Stromal cell of bone marrow (primary cell): ENCODE results near the gene FARS2.

Experiments
- DNase-seq: peaks from one replicate; pipeline ENCODE4 v3.0.0-alpha.2; 2012; ENCODE audit warnings: low read depth

Gene FARS2

DNA sequence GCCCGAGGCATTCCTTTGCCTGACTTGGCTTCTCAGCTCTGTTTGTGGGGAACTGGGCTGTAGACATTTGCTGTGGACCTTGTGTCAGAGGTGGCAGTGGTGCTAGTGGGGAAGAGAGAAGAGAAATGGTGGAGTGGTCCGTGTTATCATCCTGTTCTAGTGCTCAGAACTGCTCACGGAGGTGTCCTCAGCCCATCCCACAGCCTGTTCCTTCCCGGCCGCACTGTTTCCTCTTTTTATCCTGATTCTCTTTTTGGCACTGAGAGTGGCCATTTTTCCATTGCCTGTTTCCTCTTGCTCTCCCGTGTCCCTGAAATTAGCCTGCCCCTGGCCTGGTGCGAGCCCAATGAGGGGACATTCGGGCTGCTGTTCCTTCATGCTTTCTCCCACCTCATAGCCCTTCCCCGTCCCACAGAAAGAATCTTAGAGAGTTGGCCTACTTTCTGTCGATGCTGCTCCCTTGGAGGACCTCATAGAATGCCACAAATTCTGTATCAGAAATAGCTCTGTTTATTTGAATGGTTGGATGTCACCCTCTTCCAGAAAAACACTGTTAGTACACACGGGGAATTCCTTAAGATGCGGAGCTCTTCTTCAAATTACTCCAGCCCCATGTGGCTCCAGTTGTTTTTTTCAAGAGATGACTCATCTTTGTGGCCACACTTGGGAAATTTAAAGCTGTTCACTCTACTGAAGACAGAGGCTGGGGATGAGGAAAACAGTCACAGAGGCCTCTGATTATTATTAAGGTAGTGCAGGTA, 26.1 kb downstream of the FARS2 start:
- DNase-seq = peak; percentile 40

GRCh38 chr6:5287966-5288297, 26.6 kb downstream of the FARS2 start:
- DNase-seq = no peak

DNA sequence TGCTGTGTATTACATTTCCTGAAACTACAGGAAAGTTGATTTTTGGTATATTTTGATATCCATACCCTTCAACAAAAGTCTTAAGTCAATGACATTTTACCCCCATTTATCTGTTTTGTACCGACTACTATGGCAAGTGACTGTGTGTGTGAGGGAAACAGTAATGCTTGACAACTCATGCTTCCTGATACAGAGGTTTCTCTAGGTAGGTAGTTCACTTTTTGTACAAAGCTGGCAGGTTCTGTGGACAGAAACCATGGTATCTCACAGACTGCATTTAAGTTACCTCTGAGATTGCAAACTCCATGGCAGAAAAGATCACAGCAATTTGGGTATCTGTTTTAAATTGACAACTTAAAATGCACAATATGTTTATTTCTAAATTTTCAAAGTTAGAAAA, 28.8 kb downstream of the FARS2 start:
- no peak for DNase-seq

- no peak for DNase-seq
Observed at GRCh38 chr6:5290500-5290899, 29.2 kb downstream of the FARS2 start.

DNA sequence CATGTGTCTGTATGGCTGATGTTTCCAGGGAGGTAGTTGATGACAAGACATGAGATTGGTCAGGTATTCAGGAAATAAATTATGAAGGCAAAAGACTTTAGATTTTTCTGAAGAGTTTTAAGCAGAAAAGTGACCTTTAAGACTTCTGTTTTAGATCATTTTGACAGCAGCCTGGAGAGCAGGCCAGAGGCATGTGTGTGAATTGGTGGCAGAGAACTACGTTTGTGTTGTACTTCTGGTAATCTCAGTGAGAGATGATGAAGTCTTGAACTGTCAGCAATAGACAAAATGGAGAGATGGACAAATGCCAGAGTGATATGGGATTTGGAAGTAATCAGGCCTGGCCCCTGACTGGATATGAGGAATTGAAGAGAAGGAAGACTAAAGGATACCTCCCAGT, 30.8 kb downstream of the FARS2 start:
- no peak for DNase-seq

DNA sequence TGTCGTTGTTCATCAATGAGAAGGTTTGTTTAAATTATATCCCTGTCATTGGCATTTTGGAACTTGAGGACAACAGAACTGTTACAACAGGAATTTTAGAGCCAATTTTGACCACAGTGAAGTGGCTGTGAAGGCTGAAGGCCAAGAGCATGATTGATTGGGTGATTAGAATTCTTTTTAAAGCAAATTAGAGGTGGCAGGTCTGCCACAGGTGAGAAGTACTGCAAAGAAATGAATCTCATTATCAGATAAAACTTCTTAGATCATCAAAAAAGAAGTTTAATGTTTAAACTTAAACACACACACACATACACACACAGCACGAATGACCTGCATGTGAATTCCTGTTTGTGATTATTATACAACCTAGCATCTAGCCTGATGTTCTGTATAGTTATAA, 32.4 kb downstream of the FARS2 start:
- no peak for DNase-seq

- DNase-seq = no peak
Observed at GRCh38 chr6:5294392-5295211, 33.3 kb downstream of the FARS2 start.

GRCh38 chr6:5295623-5296022, 34.3 kb downstream of the FARS2 start:
- no peak for DNase-seq

GRCh38 chr6:5300206-5300764, 39.0 kb downstream of the FARS2 start:
- no peak for DNase-seq

- no peak for DNase-seq
Observed at GRCh38 chr6:5302220-5302946, 41.1 kb downstream of the FARS2 start.

- DNase-seq = no peak
Observed at GRCh38 chr6:5302995-5303622, 41.8 kb downstream of the FARS2 start.

DNA sequence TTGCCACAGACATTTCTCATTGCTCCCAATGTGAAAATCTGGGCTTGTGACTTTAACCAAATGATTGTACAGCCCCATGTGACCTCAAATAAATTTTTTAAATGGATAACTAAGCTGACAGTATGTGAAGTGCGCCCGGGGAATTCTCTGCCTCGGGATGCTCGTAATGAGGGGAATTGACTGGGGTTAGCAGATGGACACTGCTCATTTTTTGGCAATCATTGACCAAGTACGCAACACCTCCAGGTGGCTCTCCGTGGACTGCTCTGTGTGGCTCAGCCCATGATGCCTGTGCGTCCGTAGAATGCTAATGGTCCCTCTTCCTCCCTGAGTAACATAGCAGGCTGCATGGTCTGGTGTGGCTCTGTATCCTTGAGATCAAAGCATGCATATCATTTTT, 42.4 kb downstream of the FARS2 start:
- no peak for DNase-seq

- DNase-seq = peak; percentile 24
Observed at GRCh38 chr6:5305968-5306626, 44.8 kb downstream of the FARS2 start.

- no peak for DNase-seq
Observed at GRCh38 chr6:5307058-5307457, 45.7 kb downstream of the FARS2 start.

- no peak for DNase-seq
Observed at GRCh38 chr6:5308066-5308465, 46.8 kb downstream of the FARS2 start.

DNA sequence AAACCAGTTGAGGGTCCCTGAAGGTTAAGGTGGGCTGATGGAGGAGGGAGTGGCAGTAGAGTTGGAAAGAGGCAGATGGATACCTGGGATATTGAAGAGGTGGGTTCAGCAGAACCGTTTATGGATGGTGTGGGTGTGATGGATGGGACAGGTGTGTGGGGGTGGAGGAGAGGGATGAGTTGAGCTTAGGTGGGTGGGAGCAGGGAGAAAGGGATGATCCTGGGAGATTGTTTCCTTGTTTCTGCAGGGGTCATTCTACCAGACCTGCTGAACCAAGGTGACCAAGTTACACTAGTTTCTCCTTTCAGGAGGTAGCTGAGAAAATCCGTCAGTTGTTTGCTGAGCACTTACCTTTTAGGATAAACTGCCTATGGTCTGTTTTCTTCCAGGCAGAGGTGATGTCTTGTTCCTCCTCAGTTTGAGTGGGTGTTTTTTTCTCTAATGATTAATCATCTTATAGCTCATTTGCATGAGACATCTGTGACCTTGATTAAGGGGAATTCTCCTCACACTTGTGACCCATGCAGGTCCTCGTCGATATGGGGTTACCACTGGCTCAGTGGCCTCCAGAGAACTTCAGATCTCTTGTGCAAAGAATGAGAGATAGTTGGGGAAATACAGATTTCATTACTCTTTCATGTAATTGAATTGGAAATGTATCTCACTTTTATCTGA, 53.0 kb downstream of the FARS2 start:
- DNase-seq = no peak

GRCh38 chr6:5315881-5316280, 54.6 kb downstream of the FARS2 start:
- DNase-seq = no peak

GRCh38 chr6:5316951-5317350, 55.6 kb downstream of the FARS2 start:
- DNase-seq = no peak

- DNase-seq = no peak
Observed at GRCh38 chr6:5318617-5319272, 57.4 kb downstream of the FARS2 start.

DNA sequence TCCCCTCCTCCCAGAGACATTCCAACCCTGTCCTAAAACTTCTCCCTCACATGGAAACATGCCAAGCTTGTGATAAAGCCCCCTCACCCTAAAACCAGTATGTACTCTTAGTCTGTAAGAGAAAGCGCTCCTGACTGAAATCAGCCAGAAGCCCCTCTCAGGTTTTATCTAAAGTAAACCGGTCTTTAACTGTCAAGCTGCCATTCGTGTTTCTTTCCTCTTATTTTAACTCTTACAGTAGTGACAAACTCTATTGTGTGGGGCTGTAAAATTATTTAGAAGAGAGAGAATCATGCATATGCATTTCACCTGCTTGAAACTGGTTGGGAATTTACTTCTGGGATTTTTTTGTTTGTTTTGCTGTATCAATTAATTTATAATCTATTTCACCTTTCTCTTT, 62.7 kb downstream of the FARS2 start:
- no peak for DNase-seq

- no peak for DNase-seq
Observed at GRCh38 chr6:5325173-5325572, 63.9 kb downstream of the FARS2 start.
